Kidney capillary endothelial cell (primary cell): Measurements from ENCODE around the gene SPDYE11.
A peak's percentile ranks its signal among the peaks of the same experiment; 100 is the strongest.
"Not testable (repeated sequence)": the region's sequence is repeated elsewhere in the genome, so short reads cannot be mapped to it uniquely, and the experiment has no call there.

Experiments
- DNase-seq: peaks from one replicate; pipeline ENCODE4 v3.0.0-alpha.2; 2018; ENCODE audit warnings: low spot score

The SPDYE11 gene, protein sequence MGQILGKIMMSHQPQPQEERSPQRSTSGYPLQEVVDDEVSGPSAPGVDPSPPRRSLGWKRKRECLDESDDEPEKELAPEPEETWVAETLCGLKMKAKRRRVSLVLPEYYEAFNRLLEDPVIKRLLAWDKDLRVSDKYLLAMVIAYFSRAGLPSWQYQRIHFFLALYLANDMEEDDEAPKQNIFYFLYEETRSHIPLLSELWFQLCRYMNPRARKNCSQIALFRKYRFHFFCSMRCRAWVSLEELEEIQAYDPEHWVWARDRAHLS

DNA sequence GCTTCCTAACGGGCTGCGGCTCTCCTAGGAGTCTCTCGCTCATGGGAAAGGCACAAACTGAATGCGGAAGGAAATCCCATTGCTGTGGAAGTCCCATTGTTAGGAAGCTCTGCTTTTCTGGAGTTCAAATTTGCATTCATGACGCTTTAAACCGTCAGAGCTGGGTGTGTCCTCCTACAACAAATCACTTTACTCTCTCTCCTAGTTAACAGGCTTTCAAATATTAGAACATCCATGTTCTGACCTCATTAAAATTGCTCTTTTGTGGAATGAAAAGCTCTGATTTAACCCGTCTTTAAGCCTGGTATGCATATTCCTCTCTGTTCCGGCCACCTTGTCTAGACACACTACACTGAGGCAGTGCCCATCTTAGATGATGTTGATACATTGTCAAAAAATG lies at the start of gene SPDYE11:
SPDYE11 (minus strand) TSS at position 101 of the 400 bp plus-strand sequence. CDS start 1,800 bp downstream, outside the sequence.
- not testable (repeated sequence) for DNase-seq

DNA sequence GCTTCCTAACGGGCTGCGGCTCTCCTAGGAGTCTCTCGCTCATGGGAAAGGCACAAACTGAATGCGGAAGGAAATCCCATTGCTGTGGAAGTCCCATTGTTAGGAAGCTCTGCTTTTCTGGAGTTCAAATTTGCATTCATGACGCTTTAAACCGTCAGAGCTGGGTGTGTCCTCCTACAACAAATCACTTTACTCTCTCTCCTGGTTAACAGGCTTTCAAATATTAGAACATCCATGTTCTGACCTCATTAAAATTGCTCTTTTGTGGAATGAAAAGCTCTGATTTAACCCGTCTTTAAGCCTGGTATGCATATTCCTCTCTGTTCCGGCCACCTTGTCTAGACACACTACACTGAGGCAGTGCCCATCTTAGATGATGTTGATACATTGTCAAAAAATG lies 28.2 kb upstream of the SPDYE11 start, which contains the start of gene SPDYE9:
SPDYE9 (minus strand) TSS at position 101 of the 400 bp plus-strand sequence. CDS start 1,800 bp downstream, outside the sequence.
- DNase-seq = not testable (repeated sequence)

DNA sequence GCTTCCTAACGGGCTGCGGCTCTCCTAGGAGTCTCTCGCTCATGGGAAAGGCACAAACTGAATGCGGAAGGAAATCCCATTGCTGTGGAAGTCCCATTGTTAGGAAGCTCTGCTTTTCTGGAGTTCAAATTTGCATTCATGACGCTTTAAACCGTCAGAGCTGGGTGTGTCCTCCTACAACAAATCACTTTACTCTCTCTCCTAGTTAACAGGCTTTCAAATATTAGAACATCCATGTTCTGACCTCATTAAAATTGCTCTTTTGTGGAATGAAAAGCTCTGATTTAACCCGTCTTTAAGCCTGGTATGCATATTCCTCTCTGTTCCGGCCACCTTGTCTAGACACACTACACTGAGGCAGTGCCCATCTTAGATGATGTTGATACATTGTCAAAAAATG lies 28.0 kb downstream of the SPDYE11 start, which contains the start of gene SPDYE8:
SPDYE8 (minus strand) TSS at position 101 of the 400 bp plus-strand sequence. CDS start 1,800 bp downstream, outside the sequence.
- DNase-seq = not testable (repeated sequence)

DNA sequence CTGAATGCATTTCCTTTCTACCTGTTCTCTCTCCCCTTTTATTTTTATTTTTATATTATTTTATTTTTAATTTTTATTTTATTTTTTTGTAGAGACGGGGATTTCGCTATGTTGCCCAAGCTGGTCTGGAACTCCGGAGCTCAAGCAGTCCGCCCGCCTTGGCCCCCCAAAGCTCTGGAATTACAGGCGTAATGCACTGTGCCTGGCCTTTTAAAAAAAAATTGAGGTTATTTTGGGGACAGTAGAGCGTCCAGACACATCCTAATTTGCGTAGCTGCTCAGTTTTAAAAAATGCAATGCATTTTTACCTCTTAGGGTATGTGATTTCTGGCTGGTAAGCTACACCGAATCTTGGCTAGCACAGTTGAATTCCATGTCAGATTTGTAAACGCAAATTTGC lies 51.2 kb downstream of the SPDYE11 start:
- not testable (repeated sequence) for DNase-seq

DNA sequence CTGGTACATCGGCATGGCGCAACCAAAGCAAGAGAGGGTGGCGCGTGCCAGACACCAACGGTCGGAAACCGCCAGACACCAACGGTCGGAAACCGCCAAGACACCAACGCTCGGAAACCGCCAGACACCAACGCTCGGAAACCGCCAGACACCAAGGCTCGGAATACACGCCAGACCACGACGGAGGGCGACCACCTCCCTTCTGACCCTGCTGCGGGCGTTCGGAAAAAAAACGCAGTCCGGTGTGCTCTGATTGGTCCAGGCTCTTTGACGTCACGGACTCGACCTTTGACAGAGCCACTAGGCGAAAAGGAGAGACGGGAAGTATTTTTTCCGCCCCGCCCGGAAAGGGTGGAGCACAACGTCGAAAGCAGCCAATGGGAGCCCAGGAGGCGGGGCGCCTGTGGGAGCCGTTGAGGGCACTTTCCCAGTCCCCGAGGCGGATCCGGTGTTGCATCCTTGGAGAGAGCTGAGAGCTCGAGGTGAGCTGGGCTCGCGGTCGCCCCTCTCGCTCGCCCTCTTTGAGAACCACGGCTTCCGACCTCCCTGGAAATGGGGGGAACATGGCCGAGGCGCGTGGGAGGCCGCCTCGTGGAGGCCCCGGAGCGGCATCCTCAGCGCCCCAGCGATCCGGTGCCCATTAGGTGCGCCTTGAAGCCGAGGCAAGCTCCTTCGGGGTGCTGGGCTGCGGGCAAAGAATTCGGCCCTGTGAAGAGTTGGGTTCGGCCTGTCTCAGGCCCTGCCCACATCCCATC lies 51.8 kb downstream of the SPDYE11 start:
- DNase-seq = peak; percentile 50

DNA sequence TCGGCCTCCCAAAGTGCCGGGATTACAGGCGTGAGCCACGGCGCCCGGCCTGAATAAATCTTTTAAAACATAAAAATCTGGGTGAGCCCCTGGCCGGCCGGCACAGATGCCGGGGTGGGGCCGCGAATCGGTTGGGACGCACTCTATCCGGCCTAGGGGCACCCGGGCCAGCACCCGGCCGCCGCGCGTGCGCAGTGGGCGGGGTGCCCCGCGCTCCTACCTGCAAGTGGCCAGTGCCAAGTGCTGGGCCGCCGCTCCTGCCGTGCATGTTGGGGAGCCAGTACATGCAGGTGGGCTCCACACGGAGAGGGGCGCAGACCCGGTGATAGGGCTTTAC lies 52.4 kb downstream of the SPDYE11 start:
- not testable (repeated sequence) for DNase-seq

DNA sequence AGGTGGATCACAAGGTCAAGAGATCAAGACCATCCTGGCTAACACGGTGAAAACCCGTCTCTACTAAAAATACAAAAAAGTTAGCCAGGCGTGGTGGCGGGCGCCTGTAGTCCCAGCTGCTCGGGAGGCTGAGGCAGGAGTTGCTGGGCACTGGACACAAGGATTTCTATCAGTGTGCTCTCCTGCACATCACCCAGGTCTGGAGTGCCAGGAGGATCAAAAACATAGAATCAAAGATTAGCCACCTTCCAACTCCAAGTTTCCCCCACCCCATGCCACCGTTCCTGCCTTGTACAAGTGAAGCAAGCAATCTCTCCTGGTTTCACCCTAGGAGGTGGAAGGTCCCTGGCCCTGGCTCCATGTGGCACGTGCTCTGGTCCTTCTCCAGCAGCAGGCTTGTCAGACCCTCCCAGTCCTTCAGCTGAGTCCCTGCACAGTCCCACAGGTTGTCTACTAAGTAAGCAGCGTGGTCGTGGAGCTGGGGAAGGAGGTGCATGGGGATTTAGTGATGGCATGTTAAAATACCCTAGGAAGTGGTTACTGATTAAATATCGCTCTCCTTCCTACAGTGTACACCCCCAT lies 59.7 kb downstream of the SPDYE11 start:
- not testable (repeated sequence) for DNase-seq
